CD8-positive, alpha-beta memory T cell (primary cell): Measurements from ENCODE around the gene EHD4. TPM values are rescaled to one million over a fixed set of nuclear protein-coding genes. Genes with fewer than 3 reads are reported as not detected.

Source experiments
- CTCF ChIA-PET: fragments of 350-600 bp; sonication (Branson Sonifier 250); formaldehyde crosslinking; loops from one replicate; lab custom pipeline; 2021; ENCODE audit warnings: antibody characterized with exemption; lab: Charles Lee
- POLR2A ChIA-PET: fragments of 350-600 bp; sonication (Branson Sonifier 250); formaldehyde crosslinking; loops from one replicate; lab custom pipeline; 2021; ENCODE audit warnings: antibody characterized with exemption; lab: Charles Lee
- DNase-seq, 5 donors: peaks; one replicate each; pipeline versions ENCODE4 v3.0.0 to v3.0.0-alpha.2; 2020 to 2022; ENCODE audit warnings: mixed read lengths in 1 of 5
- H3K27ac ChIP-seq: one replicate; pipeline ENCODE4 v1.7.0; 2013; ENCODE audit warnings: low read depth, mild to moderate bottlenecking, low read length, moderate library complexity
- H3K27me3 ChIP-seq: 2 replicates; pipeline ENCODE4 v1.7.0; 2013; ENCODE audit warnings: low read length, mild to moderate bottlenecking; ENCODE audit not compliant: insufficient read depth, poor library complexity, severe bottlenecking
- H3K36me3 ChIP-seq: 2 replicates; pipeline ENCODE4 v1.7.0; 2013; ENCODE audit warnings: mild to moderate bottlenecking, low read length, moderate library complexity; ENCODE audit not compliant: insufficient read depth
- H3K4me1 ChIP-seq: 2 replicates; pipeline ENCODE4 v1.7.0; 2013; ENCODE audit warnings: mild to moderate bottlenecking, low read length, moderate library complexity; ENCODE audit not compliant: insufficient read depth
- H3K4me3 ChIP-seq: 2 replicates; pipeline ENCODE4 v1.7.0; 2013; ENCODE audit warnings: mild to moderate bottlenecking, low read length
- H3K9me3 ChIP-seq: 2 replicates; pipeline ENCODE4 v1.7.0; 2013; ENCODE audit warnings: mild to moderate bottlenecking, low read length
- H3K27ac Mint-ChIP-seq, 8 donors: one replicate each; pipeline ENCODE4 v1.8.0; 2020 to 2021; ENCODE audit warnings: mixed read lengths in 8 of 8, mild to moderate bottlenecking in 6 of 8, inconsistent platforms in 3 of 8, moderate library complexity in 3 of 8
- H3K27me3 Mint-ChIP-seq, 2 donors: one replicate each; pipeline ENCODE4 v1.8.0; 2020 to 2021; ENCODE audit warnings: mixed read lengths in 2 of 2, mild to moderate bottlenecking in 1 of 2, moderate library complexity in 1 of 2
- H3K36me3 Mint-ChIP-seq, 3 donors: one replicate each; pipeline ENCODE4 v1.8.0; 2020 to 2021; ENCODE audit warnings: mixed read lengths in 3 of 3, inconsistent platforms in 1 of 3, mild to moderate bottlenecking in 1 of 3
- H3K4me1 Mint-ChIP-seq, 3 donors: one replicate each; pipeline ENCODE4 v1.8.0; 2020 to 2021; ENCODE audit warnings: mixed read lengths in 3 of 3, inconsistent platforms in 1 of 3, mild to moderate bottlenecking in 1 of 3
- H3K4me3 Mint-ChIP-seq, 7 donors: one replicate each; pipeline ENCODE4 v1.8.0; 2020 to 2021; ENCODE audit warnings: mixed read lengths in 7 of 7, mild to moderate bottlenecking in 6 of 7, moderate library complexity in 4 of 7, inconsistent platforms in 2 of 7
- H3K9me3 Mint-ChIP-seq, 5 donors: one replicate each; pipeline ENCODE4 v1.8.0; 2020 to 2022; ENCODE audit warnings: mixed read lengths in 5 of 5, mild to moderate bottlenecking in 3 of 5, moderate library complexity in 2 of 5, inconsistent platforms in 1 of 5
- polyA plus RNA-seq: library from polyadenylated mRNA; unstranded; fragments of 300-500 nt; fragmentation: Illumina TruSeq; gene quantifications from one replicate; pipeline ENCODE4 v1.2.3, GENCODE V29; 2021
- total RNA-seq, 2 experiments: library from RNA; stranded (reverse); gene quantifications; one replicate each; pipeline ENCODE4 v1.2.3, GENCODE V29; 2021

The EHD4 gene
- total and polyA plus RNA-seq, 3 experiments from 2014 or later: 11.2 to 26.4 (median 24.2) TPM

GRCh38 chr15:41922353-41922752 is 50.0 kb downstream of the EHD4 start:
- H3K36me3 Mint-ChIP-seq: peaks cover 0 to 56% (median 4%) of the 10 kb centered on the region in 3 donors
- H3K4me3 Mint-ChIP-seq: no peak overlapping the region
- Histone ChIP-seq H3K27ac (no peak overlapping the region), H3K9me3 (no peaks in the 10 kb centered on the region), H3K27me3 (no peaks in the 10 kb centered on the region), H3K36me3 (peaks cover 13% of the 10 kb centered on the region), H3K4me3 (no peak overlapping the region), H3K4me1 (peaks cover 13% of the 10 kb centered on the region)
- DNase-seq: no peak
- H3K4me1 Mint-ChIP-seq: peaks cover 11 to 21% (median 13%) of the 10 kb centered on the region in 3 donors
- ChIA-PET CTCF (interaction anchor here (0.7 to 2.0 kb wide), 4 partner anchors 11 to 18 kb away, joined by 3 to 7 read pairs (median 4); no protein-coding TSS in a partner anchor), POLR2A (no interaction called here)
- H3K27ac Mint-ChIP-seq: peak overlapping the region in 3 of 8 donors; percentile 4 to 49 (median 47)
- H3K27me3 Mint-ChIP-seq: peaks cover 0 to 3% of the 10 kb centered on the region in 2 donors
- no peaks in the 10 kb centered on the region for H3K9me3 Mint-ChIP-seq

- Histone ChIP-seq H3K4me1 (peaks cover 7% of the 10 kb centered on the region), H3K36me3 (peaks cover 13% of the 10 kb centered on the region), H3K27me3 (no peaks in the 10 kb centered on the region), H3K4me3 (no peak overlapping the region), H3K27ac (no peak overlapping the region), H3K9me3 (no peaks in the 10 kb centered on the region)
- CTCF ChIA-PET: interaction anchor here (1.2 to 2.0 kb wide), 2 partner anchors 15 to 18 kb away, joined by 4 to 7 read pairs; no protein-coding TSS in a partner anchor
- H3K4me3 Mint-ChIP-seq: no peak overlapping the region
- H3K27ac Mint-ChIP-seq: peak overlapping the region in 2 of 8 donors; percentile 23 to 58
- no peak for DNase-seq
- peaks cover 7 to 17% (median 9%) of the 10 kb centered on the region in 3 donors for H3K4me1 Mint-ChIP-seq
- peaks cover 0 to 58% (median 3%) of the 10 kb centered on the region in 3 donors for H3K36me3 Mint-ChIP-seq
- POLR2A ChIA-PET: no interaction called here
- peaks cover 0 to 3% of the 10 kb centered on the region in 2 donors for H3K27me3 Mint-ChIP-seq
- H3K9me3 Mint-ChIP-seq: no peaks in the 10 kb centered on the region
Observed at GRCh38 chr15:41921639-41922038, 50.7 kb downstream of the EHD4 start.

GRCh38 chr15:41921167-41921566 is 51.2 kb downstream of the EHD4 start:
- Histone ChIP-seq H3K27me3 (no peaks in the 10 kb centered on the region), H3K36me3 (peaks cover 13% of the 10 kb centered on the region), H3K27ac (no peak overlapping the region), H3K9me3 (no peaks in the 10 kb centered on the region), H3K4me3 (no peak overlapping the region), H3K4me1 (peaks cover 2% of the 10 kb centered on the region)
- Mint-ChIP-seq H3K27me3 (peaks cover 0 to 3% of the 10 kb centered on the region in 2 donors), H3K36me3 (peaks cover 0 to 63% (median 3%) of the 10 kb centered on the region in 3 donors), H3K4me3 (no peak overlapping the region), H3K9me3 (no peaks in the 10 kb centered on the region), H3K4me1 (peaks cover 2 to 12% (median 4%) of the 10 kb centered on the region in 3 donors), H3K27ac (peak overlapping the region in 3 of 8 donors; percentile 21 to 58 (median 58))
- ChIA-PET POLR2A (no interaction called here), CTCF (interaction anchor here (2.0 kb wide), 1 partner anchor 16 kb away, joined by 7 read pairs; no protein-coding TSS in a partner anchor)
- no peak for DNase-seq

GRCh38 chr15:41919954-41920538 is 52.3 kb downstream of the EHD4 start:
- Mint-ChIP-seq H3K4me3 (no peak overlapping the region), H3K9me3 (no peaks in the 10 kb centered on the region), H3K27me3 (peaks cover 0 to 3% of the 10 kb centered on the region in 2 donors), H3K4me1 (peaks cover 0 to 8% (median 0%) of the 10 kb centered on the region in 3 donors), H3K27ac (peak overlapping the region in 1 of 8 donors; percentile 46), H3K36me3 (peaks cover 0 to 69% (median 3%) of the 10 kb centered on the region in 3 donors)
- Histone ChIP-seq H3K4me1 (no peaks in the 10 kb centered on the region), H3K36me3 (peaks cover 13% of the 10 kb centered on the region), H3K9me3 (no peaks in the 10 kb centered on the region), H3K27ac (no peak overlapping the region), H3K27me3 (no peaks in the 10 kb centered on the region), H3K4me3 (no peak overlapping the region)
- CTCF ChIA-PET: interaction anchor here (1.2 kb wide), 1 partner anchor 17 kb away, joined by 3 read pairs; no protein-coding TSS in a partner anchor
- DNase-seq: no peak
- POLR2A ChIA-PET: no interaction called here

- no peak overlapping the region for H3K27ac ChIP-seq
- Mint-ChIP-seq H3K4me3 (no peak overlapping the region), H3K36me3 (peaks cover 0 to 66% (median 3%) of the 10 kb centered on the region in 3 donors), H3K4me1 (peaks cover 0 to 8% (median 0%) of the 10 kb centered on the region in 3 donors), H3K27ac (peak overlapping the region in 3 of 8 donors; percentile 26 to 66 (median 27)), H3K27me3 (peaks cover 0 to 3% of the 10 kb centered on the region in 2 donors), H3K9me3 (no peaks in the 10 kb centered on the region)
- no peaks in the 10 kb centered on the region for H3K9me3 ChIP-seq
- no peak overlapping the region for H3K4me3 ChIP-seq
- no peaks in the 10 kb centered on the region for H3K4me1 ChIP-seq
- POLR2A ChIA-PET: no interaction called here
- CTCF ChIA-PET: no interaction called here
- peaks cover 13% of the 10 kb centered on the region for H3K36me3 ChIP-seq
- no peaks in the 10 kb centered on the region for H3K27me3 ChIP-seq
- no peak for DNase-seq
Observed at GRCh38 chr15:41919201-41919820, 53.0 kb downstream of the EHD4 start.

- Histone ChIP-seq H3K36me3 (peaks cover 13% of the 10 kb centered on the region), H3K27me3 (no peaks in the 10 kb centered on the region), H3K4me3 (no peak overlapping the region), H3K9me3 (no peaks in the 10 kb centered on the region), H3K4me1 (no peaks in the 10 kb centered on the region), H3K27ac (no peak overlapping the region)
- no peak for DNase-seq
- ChIA-PET CTCF (interaction anchor here (1.4 kb wide), 1 partner anchor 18 kb away, joined by 3 read pairs; no protein-coding TSS in a partner anchor), POLR2A (no interaction called here)
- Mint-ChIP-seq H3K36me3 (peaks cover 0 to 64% (median 6%) of the 10 kb centered on the region in 3 donors), H3K4me3 (no peak overlapping the region), H3K9me3 (no peaks in the 10 kb centered on the region), H3K4me1 (peaks cover 0 to 8% (median 0%) of the 10 kb centered on the region in 3 donors), H3K27me3 (peaks cover 0 to 3% of the 10 kb centered on the region in 2 donors), H3K27ac (peak overlapping the region in 1 of 8 donors; percentile 27)
Observed at GRCh38 chr15:41918506-41919126, 53.7 kb downstream of the EHD4 start.

- no peak for DNase-seq
- POLR2A ChIA-PET: no interaction called here
- no peaks in the 10 kb centered on the region for H3K4me1 ChIP-seq
- H3K4me1 Mint-ChIP-seq: peaks cover 0 to 7% (median 0%) of the 10 kb centered on the region in 3 donors
- no peaks in the 10 kb centered on the region for H3K9me3 ChIP-seq
- H3K27ac Mint-ChIP-seq: peak overlapping the region in 1 of 8 donors; percentile 68
- no peaks in the 10 kb centered on the region for H3K27me3 ChIP-seq
- no peak overlapping the region for H3K4me3 Mint-ChIP-seq
- H3K36me3 Mint-ChIP-seq: peaks cover 0 to 62% (median 6%) of the 10 kb centered on the region in 3 donors
- peaks cover 0 to 3% of the 10 kb centered on the region in 2 donors for H3K27me3 Mint-ChIP-seq
- CTCF ChIA-PET: interaction anchor here (1.1 to 1.4 kb wide), 2 partner anchors 15 to 19 kb away, joined by 3 read pairs; no protein-coding TSS in a partner anchor
- no peak overlapping the region for H3K4me3 ChIP-seq
- H3K9me3 Mint-ChIP-seq: no peaks in the 10 kb centered on the region
- no peak overlapping the region for H3K27ac ChIP-seq
- H3K36me3 ChIP-seq: peaks cover 13% of the 10 kb centered on the region
Observed at GRCh38 chr15:41917767-41918430, 54.5 kb downstream of the EHD4 start.
